ENCODE results near the gene HSPH1.

- TF ChIP-seq CTCF (IDR thresholded peaks at IDR 0.05): no peak
- no peak for TF ChIP-seq POLR2A (IDR thresholded peaks at IDR 0.05)
These were observed 42.9 kb upstream of the HSPH1 start for GRCh38 chr13:31204592-31204991.

Measured in heart left ventricle (tissue), 13 donors.